GM23248 (cell line): ENCODE results near the gene SMC1B.

Source experiments
- EZH2 ChIP-seq: fragments of 200-600 bp; sonication (generic); IDR thresholded peaks from 2 replicates; pipeline ENCODE4 v1.6.1; 2018; ENCODE audit warnings: antibody characterized with exemption, mild to moderate bottlenecking; ENCODE audit not compliant: insufficient read depth, poor library complexity, severe bottlenecking
- EZH2phosphoT487 ChIP-seq: fragments of 200-600 bp; sonication (generic); IDR thresholded peaks from 2 replicates; pipeline ENCODE4 v1.6.1; 2018; ENCODE audit warnings: antibody characterized with exemption, moderate library complexity, mild to moderate bottlenecking, low read depth; ENCODE audit not compliant: insufficient read depth

GRCh38 chr22:45335854-45336522 is 77.4 kb downstream of the SMC1B start:
- TF ChIP-seq EZH2, result no peak
- no peak for TF ChIP-seq EZH2phosphoT487
